GM21360 (cell line): Measurements from ENCODE around the gene PLCXD3.
A peak's percentile ranks its signal among the peaks of the same experiment; 100 is the strongest.
"Not testable (repeated sequence)": the region's sequence is repeated elsewhere in the genome, so short reads cannot be mapped to it uniquely, and the experiment has no call there.

ENCODE experiments used
- ATAC-seq: cut with Tn5 transposase; IDR thresholded peaks from one replicate; pipeline ENCODE4 v1.9.1; 2021; ENCODE audit warnings: mild to moderate bottlenecking, moderate library complexity; ENCODE audit not compliant: unreplicated experiment

The PLCXD3 gene

GRCh38 chr5:41356786-41357185 is 153.6 kb downstream of the PLCXD3 start:
- ATAC-seq, result no peak

GRCh38 chr5:41349846-41350245 is 160.6 kb downstream of the PLCXD3 start:
- ATAC-seq, result no peak

GRCh38 chr5:41347569-41347968 is 162.8 kb downstream of the PLCXD3 start:
- no peak for ATAC-seq

- ATAC-seq, result no peak
Observed at GRCh38 chr5:41346609-41347008, 163.8 kb downstream of the PLCXD3 start.

GRCh38 chr5:41345295-41345694 is 165.1 kb downstream of the PLCXD3 start:
- no peak for ATAC-seq

- ATAC-seq, result no peak
Observed at GRCh38 chr5:41339339-41339738, 171.1 kb downstream of the PLCXD3 start.

GRCh38 chr5:41338136-41338675 is 172.2 kb downstream of the PLCXD3 start:
- ATAC-seq, result no peak

GRCh38 chr5:41337724-41338123 is 172.7 kb downstream of the PLCXD3 start:
- no peak for ATAC-seq

- no peak for ATAC-seq
Observed at GRCh38 chr5:41337216-41337615, 173.2 kb downstream of the PLCXD3 start.

GRCh38 chr5:41336471-41336870 is 173.9 kb downstream of the PLCXD3 start:
- ATAC-seq, result no peak

GRCh38 chr5:41335596-41336181 is 174.7 kb downstream of the PLCXD3 start:
- ATAC-seq, result no peak

GRCh38 chr5:41334758-41335157 is 175.6 kb downstream of the PLCXD3 start:
- peak; percentile 75 for ATAC-seq

- ATAC-seq, result no peak
Observed at GRCh38 chr5:41334221-41334620, 176.2 kb downstream of the PLCXD3 start.

GRCh38 chr5:41325074-41325473 is 185.3 kb downstream of the PLCXD3 start:
- no peak for ATAC-seq

GRCh38 chr5:41322826-41323225 is 187.6 kb downstream of the PLCXD3 start:
- ATAC-seq, result not testable (repeated sequence)

GRCh38 chr5:41312478-41313060 is 197.8 kb downstream of the PLCXD3 start:
- ATAC-seq, result no peak

- no peak for ATAC-seq
Observed at GRCh38 chr5:41312066-41312465, 198.3 kb downstream of the PLCXD3 start.

- no peak for ATAC-seq
Observed at GRCh38 chr5:41309275-41309674, 201.1 kb downstream of the PLCXD3 start.

- ATAC-seq, result no peak
Observed at GRCh38 chr5:41306005-41306404, 204.4 kb downstream of the PLCXD3 start.

- ATAC-seq, result no peak
Observed at GRCh38 chr5:41305056-41305455, 205.3 kb downstream of the PLCXD3 start.

GRCh38 chr5:41296066-41296465 is 214.3 kb downstream of the PLCXD3 start:
- ATAC-seq, result no peak

- ATAC-seq, result no peak
Observed at GRCh38 chr5:41291323-41291722, 219.1 kb downstream of the PLCXD3 start.

- ATAC-seq, result no peak
Observed at GRCh38 chr5:41290810-41291209, 219.6 kb downstream of the PLCXD3 start.
